HepG2 (cell line): ENCODE data around the gene TM9SF2. TPM values are rescaled to one million over a fixed set of nuclear protein-coding genes. Genes with fewer than 3 reads are reported as not detected.

Experiments
- ARID4A ChIP-seq: sonication (generic); formaldehyde crosslinking; IDR thresholded peaks from 2 replicates; pipeline ENCODE4 v1.5.0; 2020; ENCODE audit warnings: mild to moderate bottlenecking, missing genetic modification reagents, borderline replicate concordance
- CSRNP2 ChIP-seq: sonication (generic); formaldehyde crosslinking; conservative IDR thresholded peaks from 2 replicates; pipeline ENCODE4 v1.8.0; 2022; ENCODE audit warnings: low read depth, missing genetic modification reagents
- FOXO1 ChIP-seq: sonication (generic); formaldehyde crosslinking; IDR thresholded peaks from 2 replicates; pipeline ENCODE4 v1.4.0; 2020; ENCODE audit warnings: missing genetic modification reagents
- HMGXB4 ChIP-seq, 2 experiments: sonication (generic) in 1 of 2; formaldehyde crosslinking in 1 of 2; IDR thresholded peaks; 2 replicates each; pipeline versions ENCODE4 v1.4.0 to v1.6.1; 2018 to 2020; ENCODE audit warnings: missing genetic modification reagents in 2 of 2, borderline replicate concordance in 1 of 2, low read depth in 1 of 2, mild to moderate bottlenecking in 1 of 2, missing biosample characterization in 1 of 2
- IKZF5 ChIP-seq: IDR thresholded peaks from 2 replicates; pipeline ENCODE4 v1.6.1; 2018; ENCODE audit warnings: missing genetic modification reagents, mild to moderate bottlenecking, missing compliant biosample characterization
- KLF15 ChIP-seq: sonication (generic); formaldehyde crosslinking; IDR thresholded peaks from 2 replicates; pipeline ENCODE4 v1.8.1; 2023; ENCODE audit warnings: borderline replicate concordance, mild to moderate bottlenecking, inconsistent platforms, missing genetic modification reagents, mixed read lengths
- RXRB ChIP-seq: IDR thresholded peaks from 2 replicates; pipeline ENCODE4 v1.6.1; 2016; ENCODE audit warnings: borderline replicate concordance, missing genetic modification reagents, missing compliant biosample characterization
- SALL2 ChIP-seq: sonication (generic); formaldehyde crosslinking; IDR thresholded peaks from 2 replicates; pipeline ENCODE4 v1.8.1; 2023; ENCODE audit warnings: mild to moderate bottlenecking, missing genetic modification reagents, inconsistent platforms
- SIX4 ChIP-seq: sonication (generic); formaldehyde crosslinking; IDR thresholded peaks from 2 replicates; pipeline ENCODE4 v1.4.0; 2020; ENCODE audit warnings: missing genetic modification reagents
- SRY ChIP-seq: sonication (generic); formaldehyde crosslinking; IDR thresholded peaks from 2 replicates; pipeline ENCODE4 v1.8.0; 2022; ENCODE audit warnings: mild to moderate bottlenecking, missing genetic modification reagents
- TFDP1 ChIP-seq: IDR thresholded peaks from 2 replicates; pipeline ENCODE4 v1.6.1; 2016; ENCODE audit warnings: missing compliant biosample characterization, missing genetic modification reagents, borderline replicate concordance
- TRAFD1 ChIP-seq: sonication (generic); formaldehyde crosslinking; IDR thresholded peaks from 2 replicates; pipeline ENCODE4 v1.5.1; 2020; ENCODE audit warnings: missing genetic modification reagents, mild to moderate bottlenecking, borderline replicate concordance
- ZNF577 ChIP-seq: sonication (generic); formaldehyde crosslinking; IDR thresholded peaks from 2 replicates; pipeline ENCODE4 v1.4.0; 2020; ENCODE audit warnings: mild to moderate bottlenecking, low read depth, missing genetic modification reagents, borderline replicate concordance
- ZNF841 ChIP-seq: sonication (generic); formaldehyde crosslinking; IDR thresholded peaks from 2 replicates; pipeline ENCODE4 v1.8.1; 2023; ENCODE audit warnings: missing genetic modification reagents, borderline replicate concordance
- polyA plus RNA-seq, 8 experiments: library from polyadenylated mRNA; depleted of rRNA in 3 of 8; stranded (reverse) in 7 of 8; unstranded in 1 of 8; fragments of >200 nt; fragmentation: Illumina TruSeq in 4 of 8; extraction: Trizol in 4 of 8; gene quantifications; 2 replicates each; pipeline versions ENCODE4 v1.2.1 to v1.2.3, GENCODE V29; 2011 to 2016; ENCODE audit warnings: low read depth in 4 of 8, missing spikeins in 1 of 8, mixed read lengths in 1 of 8; ENCODE audit not compliant: insufficient read depth in 1 of 8
- total RNA-seq, 5 experiments: library from RNA; depleted of rRNA; stranded (reverse); fragments of >200 nt; fragmentation: Illumina TruSeq; extraction: Trizol; gene quantifications; 2 replicates each; pipeline ENCODE4 v1.2.3, GENCODE V29; 2016; ENCODE audit warnings: low read depth in 1 of 5

TM9SF2 gene
- total and polyA plus RNA-seq, 2 of the 13 experiments (the other 11 are each of a cell fraction or from before 2014, with no cell fraction given), result 94.1 to 123 TPM

GRCh38 chr13:99501184-99501847 lies at the start of gene TM9SF2 (continued):
- TF ChIP-seq ARID4A (CRISPR knock-in tag), result peak; percentile 93
- no peak for TF ChIP-seq ZNF577
- TF ChIP-seq SIX4 (CRISPR knock-in tag), result no peak; the same call in 1 of the 2 replicates
- no peak for TF ChIP-seq SALL2 (CRISPR knock-in tag)
- peak; percentile 75 for TF ChIP-seq IKZF5 (CRISPR knock-in tag)
- no peak for TF ChIP-seq CSRNP2 (CRISPR knock-in tag)
- peak; percentile 20; the same call in 1 of the 2 replicates for TF ChIP-seq TFDP1 (CRISPR knock-in tag)
- peak; percentile 63 to 85; a peak in 2 of 4 replicates for TF ChIP-seq HMGXB4 (CRISPR knock-in tag; IDR thresholded peaks at IDR 0.05; ENCODE audit: borderline replicate concordance in 1 of 2, low read depth in 1 of 2)
- no peak for TF ChIP-seq KLF15 (CRISPR knock-in tag)
- TF ChIP-seq FOXO1 (CRISPR knock-in tag), result peak; percentile 43; the same call in 1 of the 2 replicates
- TF ChIP-seq RXRB (CRISPR knock-in tag), result peak; percentile 45; the same call in 1 of the 2 replicates
- 0 out of 2 replicates have a peak, but pooled peaks have one; percentile 62 for TF ChIP-seq SRY
- TF ChIP-seq ZNF841, result no peak
- TF ChIP-seq TRAFD1 (CRISPR knock-in tag), result no peak
